ENCODE data around the gene HOXA5. TPM values are rescaled to one million over a fixed set of nuclear protein-coding genes. Genes with fewer than 3 reads are reported as not detected.

HOXA5 gene
- total RNA-seq, 1 donor from 2014 or later, result 0.59 TPM

- Mint-ChIP-seq H3K27me3 (ENCODE audit: unreplicated experiment) (peaks cover 39% of the 10 kb centered on the region), H3K9me3 (ENCODE audit: unreplicated experiment) (no peaks in the 10 kb centered on the region), H3K4me1 (ENCODE audit: unreplicated experiment) (peaks cover 25% of the 10 kb centered on the region), H3K27ac (ENCODE audit: unreplicated experiment) (no peak overlapping the region), H3K4me3 (ENCODE audit: unreplicated experiment) (peak overlapping the region; percentile 91), H3K36me3 (ENCODE audit: low read depth, unreplicated experiment) (peaks cover 8% of the 10 kb centered on the region)
- TF ChIP-seq CTCF (IDR thresholded peaks at IDR 0.05; ENCODE audit: unreplicated experiment), result no peak
- DNase-seq (ENCODE audit: low spot score), result no peak
Measured at GRCh38 chr7:27142580-27143022, 880 bp downstream of the HOXA5 start.

DNA sequence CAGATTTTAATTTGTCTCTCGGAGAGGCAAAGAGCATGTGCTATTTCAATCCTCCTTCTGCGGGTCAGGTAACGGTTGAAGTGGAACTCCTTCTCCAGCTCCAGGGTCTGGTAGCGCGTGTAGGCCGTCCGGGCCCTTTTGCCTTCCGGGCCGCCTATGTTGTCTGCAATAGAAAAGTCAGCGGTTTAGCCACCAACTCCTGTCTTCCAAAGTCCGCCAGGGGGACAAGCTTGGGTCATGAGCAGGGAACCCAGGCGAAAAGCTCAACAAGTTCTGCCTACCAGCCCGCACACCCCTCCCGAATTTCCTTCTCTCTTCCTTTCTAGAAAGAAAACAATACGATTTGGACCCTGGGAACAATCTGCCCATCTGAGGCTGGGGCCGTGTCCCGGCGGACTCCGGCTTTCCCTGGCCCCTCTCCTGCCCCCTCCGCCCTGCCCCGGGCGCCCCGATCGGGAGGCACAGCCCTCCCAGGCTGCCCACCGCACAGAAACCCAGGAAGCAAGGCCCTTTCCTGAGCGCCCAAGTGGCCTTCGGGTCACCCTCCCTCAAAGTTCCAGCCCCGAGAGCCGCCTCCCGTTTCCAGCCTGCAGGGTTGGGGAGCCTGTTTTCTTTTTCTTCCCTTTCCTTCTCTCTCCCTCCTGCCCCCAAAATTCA lies 1.4 kb downstream of the HOXA5 start:
- H3K4me1 Mint-ChIP-seq (ENCODE audit: unreplicated experiment), result peaks cover 23% of the 10 kb centered on the region
- H3K4me3 Mint-ChIP-seq (ENCODE audit: unreplicated experiment), result peak overlapping the region; percentile 91
- no peak overlapping the region for H3K27ac Mint-ChIP-seq (ENCODE audit: unreplicated experiment)
- no peaks in the 10 kb centered on the region for H3K9me3 Mint-ChIP-seq (ENCODE audit: unreplicated experiment)
- no peak for TF ChIP-seq CTCF (IDR thresholded peaks at IDR 0.05; ENCODE audit: unreplicated experiment)
- peaks cover 35% of the 10 kb centered on the region for H3K27me3 Mint-ChIP-seq (ENCODE audit: unreplicated experiment)
- DNase-seq (ENCODE audit: low spot score), result peak; percentile 43
- peaks cover 8% of the 10 kb centered on the region for H3K36me3 Mint-ChIP-seq (ENCODE audit: low read depth, unreplicated experiment)

DNA sequence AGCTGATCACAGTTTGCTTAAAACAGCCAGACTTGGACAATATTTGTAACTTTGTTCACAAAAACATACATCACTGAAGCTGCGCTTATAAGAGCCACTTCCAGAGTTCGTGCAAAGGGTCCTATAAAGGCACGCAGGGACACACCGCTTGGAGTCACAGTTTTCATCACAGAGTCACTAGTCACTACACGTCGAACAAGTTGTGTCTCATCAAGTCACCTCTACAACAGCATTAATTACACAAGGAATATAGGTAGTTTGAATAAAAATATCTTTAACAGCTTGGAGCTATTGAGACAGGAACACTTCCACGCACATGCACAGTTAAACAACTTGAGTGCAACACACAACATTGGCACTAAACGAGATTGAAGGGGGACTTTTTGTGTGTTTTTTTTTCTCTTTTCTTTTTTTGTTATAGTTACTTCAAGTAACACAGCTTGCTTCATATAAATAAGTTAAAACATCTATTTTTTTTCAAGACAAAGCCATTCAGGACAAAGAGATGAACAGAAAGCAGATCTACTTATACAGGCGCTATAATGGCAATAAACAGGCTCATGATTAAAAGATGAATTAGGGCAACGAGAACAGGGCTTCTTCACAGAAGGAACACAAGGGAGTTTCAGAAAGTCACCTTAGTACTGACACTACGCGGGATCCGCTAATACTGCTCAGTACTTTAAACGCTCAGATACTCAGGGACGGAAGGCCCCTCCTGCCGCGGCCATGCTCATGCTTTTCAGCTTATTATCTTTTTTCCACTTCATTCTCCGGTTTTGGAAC lies 2.2 kb downstream of the HOXA5 start:
- peak overlapping the region; percentile 72 for H3K4me3 Mint-ChIP-seq (ENCODE audit: unreplicated experiment)
- peaks cover 30% of the 10 kb centered on the region for H3K27me3 Mint-ChIP-seq (ENCODE audit: unreplicated experiment)
- peaks cover 29% of the 10 kb centered on the region for H3K4me1 Mint-ChIP-seq (ENCODE audit: unreplicated experiment)
- no peak overlapping the region for H3K27ac Mint-ChIP-seq (ENCODE audit: unreplicated experiment)
- H3K9me3 Mint-ChIP-seq (ENCODE audit: unreplicated experiment), result no peaks in the 10 kb centered on the region
- TF ChIP-seq CTCF (IDR thresholded peaks at IDR 0.05; ENCODE audit: unreplicated experiment), result no peak
- peaks cover 8% of the 10 kb centered on the region for H3K36me3 Mint-ChIP-seq (ENCODE audit: low read depth, unreplicated experiment)
- DNase-seq (ENCODE audit: low spot score), result no peak

DNA sequence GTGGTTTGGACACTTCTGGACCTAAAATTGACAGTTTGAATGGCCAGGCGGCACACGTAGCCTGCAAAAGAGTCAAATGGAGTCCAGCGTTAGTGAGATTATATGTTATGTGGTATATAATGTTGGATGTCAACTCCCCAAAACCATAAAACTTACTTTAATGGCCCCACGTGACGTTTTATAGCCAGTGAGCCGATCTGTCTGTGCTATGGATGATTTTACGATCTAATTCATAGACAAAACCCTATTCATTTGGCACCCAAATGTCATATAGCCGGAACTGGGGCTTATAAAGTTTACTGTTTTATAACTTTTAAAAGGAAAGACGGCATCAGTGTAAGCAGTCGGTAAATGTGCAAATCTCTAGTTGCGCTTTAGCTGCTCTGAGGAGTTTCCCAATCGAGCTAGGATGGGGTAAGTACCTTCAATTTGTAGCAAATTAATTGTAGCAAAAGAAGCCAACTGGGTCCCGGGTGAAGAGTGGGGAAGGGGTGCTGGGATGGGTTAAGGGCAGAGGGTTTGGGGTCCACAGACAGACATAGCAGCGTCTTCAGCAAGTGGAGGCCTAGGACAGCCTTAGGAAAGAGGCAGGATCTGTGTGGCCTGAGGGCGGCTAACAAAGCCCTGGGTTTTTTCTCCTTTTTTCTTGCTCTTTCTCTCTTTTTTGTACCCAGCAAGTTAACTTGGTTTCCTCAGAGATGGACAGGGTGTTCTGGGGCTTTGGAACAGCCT lies 3.2 kb downstream of the HOXA5 start:
- no peaks in the 10 kb centered on the region for H3K9me3 Mint-ChIP-seq (ENCODE audit: unreplicated experiment)
- H3K36me3 Mint-ChIP-seq (ENCODE audit: low read depth, unreplicated experiment), result peaks cover 4% of the 10 kb centered on the region
- H3K27me3 Mint-ChIP-seq (ENCODE audit: unreplicated experiment), result peaks cover 26% of the 10 kb centered on the region
- H3K4me1 Mint-ChIP-seq (ENCODE audit: unreplicated experiment), result peaks cover 31% of the 10 kb centered on the region
- DNase-seq (ENCODE audit: low spot score), result no peak
- no peak overlapping the region for H3K27ac Mint-ChIP-seq (ENCODE audit: unreplicated experiment)
- H3K4me3 Mint-ChIP-seq (ENCODE audit: unreplicated experiment), result no peak overlapping the region
- TF ChIP-seq CTCF (IDR thresholded peaks at IDR 0.05; ENCODE audit: unreplicated experiment), result no peak

Data from endothelial cell (in vitro differentiated cells).